CD4-positive, alpha-beta T cell treated with Interleukin-4 for 1 hour (primary cell): Measurements from ENCODE around the gene HS3ST1.

Source experiments
- DNase-seq, 2 donors: peaks; one replicate each; pipeline ENCODE4 v3.0.0-alpha.2; 2020 to 2022

The HS3ST1 gene

GRCh38 chr4:11430536-11430935 lies 1.8 kb upstream of the HS3ST1 start:
- DNase-seq = no peak

GRCh38 chr4:11429699-11430045 lies 978 bp upstream of the HS3ST1 start:
- DNase-seq = no peak

DNA sequence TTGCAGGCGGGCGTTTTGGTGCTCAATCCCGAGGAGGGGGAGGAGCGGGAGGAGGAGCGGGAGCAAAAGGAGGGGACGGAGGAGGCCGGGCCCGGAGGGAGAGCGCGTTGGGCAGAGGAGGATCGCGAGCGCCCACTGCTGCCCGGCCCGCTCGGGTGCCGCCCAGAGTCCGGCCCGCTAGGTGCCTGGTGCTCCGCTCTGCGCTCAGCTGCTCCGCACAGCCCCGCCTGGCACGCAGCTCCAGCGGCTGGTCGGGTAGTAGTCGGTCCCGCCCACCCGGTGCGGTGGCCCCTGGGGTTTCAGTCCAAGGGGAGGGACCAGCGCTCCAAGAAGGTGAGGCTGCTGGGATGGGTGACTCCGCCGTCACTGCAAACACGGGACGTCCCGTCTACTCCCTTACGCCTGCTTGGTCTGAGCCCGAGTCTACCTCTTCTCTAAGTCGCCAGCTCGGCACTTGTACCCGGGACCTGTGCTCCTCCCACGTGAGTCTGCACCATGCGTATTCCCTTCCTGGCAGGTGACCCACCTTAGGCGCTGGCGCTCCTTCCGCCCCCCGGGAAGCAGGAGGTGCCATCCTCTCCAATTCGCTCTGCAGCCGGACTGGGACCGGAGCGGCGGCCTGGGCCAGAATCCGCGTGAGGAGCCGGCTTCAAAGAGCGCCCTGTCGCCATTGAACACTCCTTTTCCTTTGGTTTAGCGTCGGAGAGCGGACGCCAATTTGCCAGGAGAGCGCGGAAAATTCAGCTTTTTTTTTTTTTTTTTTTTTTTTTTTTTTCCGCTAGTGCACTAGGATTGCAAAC lies 405 bp upstream of the HS3ST1 start:
- peak; percentile 9 to 66 for DNase-seq

- no peak for DNase-seq
Observed at GRCh38 chr4:11427121-11427996, 1.3 kb downstream of the HS3ST1 start.

GRCh38 chr4:11426731-11427120 lies 2.0 kb downstream of the HS3ST1 start:
- no peak for DNase-seq

- DNase-seq = no peak
Observed at GRCh38 chr4:11426003-11426402, 2.7 kb downstream of the HS3ST1 start.

DNA sequence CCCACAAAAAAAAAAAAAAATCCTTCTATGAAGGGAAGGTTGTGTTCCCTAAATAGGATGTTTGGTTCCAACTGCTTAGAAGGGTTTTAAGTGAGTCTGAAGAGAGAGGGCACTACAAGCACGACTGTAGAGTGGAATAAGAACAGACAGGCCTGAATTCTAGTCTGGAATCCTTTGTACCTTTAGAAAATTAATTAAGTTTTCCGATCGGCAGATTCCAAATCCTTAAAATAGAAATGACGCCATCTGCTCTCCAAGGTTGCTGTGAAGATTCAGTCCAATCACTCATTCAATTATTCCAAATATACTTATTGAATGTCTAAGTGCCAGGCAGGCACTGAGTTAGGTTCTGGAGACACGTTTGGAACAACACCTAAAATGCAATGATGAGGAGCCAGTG lies 3.8 kb downstream of the HS3ST1 start:
- no peak for DNase-seq

DNA sequence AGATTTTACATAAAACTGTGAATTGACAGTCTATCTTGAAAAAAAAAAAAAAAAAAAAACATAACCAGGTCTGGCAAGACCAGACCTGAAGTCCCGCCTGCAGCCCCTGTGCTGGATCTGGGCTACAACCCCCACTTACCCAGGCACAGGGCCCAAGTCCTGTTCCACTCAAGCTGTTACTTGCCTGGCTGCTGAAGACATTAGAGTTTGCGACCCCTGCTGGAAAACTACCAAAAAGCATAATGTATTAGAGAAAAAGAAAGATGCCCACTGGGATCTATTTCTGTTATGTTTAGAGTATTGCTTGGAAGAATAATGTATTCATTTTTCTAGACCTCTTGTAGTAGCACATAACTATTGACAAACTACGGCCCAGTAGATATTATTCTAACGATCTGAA lies 4.7 kb downstream of the HS3ST1 start:
- DNase-seq = peak; percentile 27 to 34

DNA sequence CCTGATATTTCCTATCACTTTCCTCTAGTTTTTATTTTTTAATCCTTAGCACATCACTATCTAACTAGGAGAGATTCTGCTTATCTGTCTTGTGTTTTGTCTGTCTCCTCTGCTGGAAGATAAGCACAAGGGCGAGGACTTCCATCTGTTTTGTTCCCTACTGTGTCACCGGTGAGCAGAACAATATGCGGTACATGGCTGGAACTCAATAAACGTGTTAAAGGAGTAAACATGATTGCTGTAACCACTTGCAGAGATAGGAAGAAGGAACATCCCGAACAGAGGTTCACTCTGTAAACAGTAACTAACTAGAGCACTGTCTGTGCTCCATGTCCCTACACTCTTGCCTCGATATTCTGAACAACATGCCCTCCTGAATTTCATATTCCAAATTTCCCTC lies 5.2 kb downstream of the HS3ST1 start:
- no peak for DNase-seq

DNA sequence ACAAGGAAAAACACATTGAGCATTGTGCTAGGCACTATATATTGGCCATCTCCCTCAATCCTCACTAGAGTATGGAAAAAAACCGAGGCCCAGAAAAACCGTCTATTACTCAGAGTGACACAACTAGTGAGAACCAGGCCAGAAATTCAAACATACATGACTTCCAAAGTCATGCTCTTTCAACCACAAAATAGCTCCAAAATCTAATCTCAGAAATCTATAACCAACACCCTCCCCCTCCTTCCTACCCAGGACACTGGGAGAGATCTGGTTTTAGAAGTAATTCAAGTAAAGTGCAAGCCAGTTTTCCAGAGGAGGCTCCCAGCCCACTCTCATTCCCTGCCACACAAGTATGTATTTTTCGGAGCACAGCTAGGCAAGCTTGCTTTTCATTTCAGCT lies 7.6 kb downstream of the HS3ST1 start:
- DNase-seq = no peak

DNA sequence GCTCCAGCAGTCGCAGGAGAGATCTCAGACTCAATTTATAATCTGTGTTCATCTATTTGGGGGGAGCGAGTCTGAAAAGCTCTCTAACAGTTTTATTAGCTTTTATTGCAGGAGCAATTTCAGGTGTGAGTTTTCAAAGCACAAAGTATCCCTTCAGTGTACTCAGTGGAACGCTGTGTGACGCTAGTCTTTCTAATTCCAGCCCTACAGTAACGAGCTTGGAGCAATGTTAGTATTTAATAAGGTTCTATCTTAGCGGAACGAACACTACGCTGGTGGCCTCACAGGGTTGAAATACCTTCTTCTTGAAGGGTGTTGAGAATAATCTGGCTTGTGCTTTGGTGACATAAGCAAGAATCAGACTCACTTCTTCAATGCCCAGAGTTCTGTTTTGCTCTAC lies 8.4 kb downstream of the HS3ST1 start:
- DNase-seq = no peak

- DNase-seq = peak in 1 of 2 donors; percentile 13
Observed at GRCh38 chr4:11418610-11419009, 10.1 kb downstream of the HS3ST1 start.

DNA sequence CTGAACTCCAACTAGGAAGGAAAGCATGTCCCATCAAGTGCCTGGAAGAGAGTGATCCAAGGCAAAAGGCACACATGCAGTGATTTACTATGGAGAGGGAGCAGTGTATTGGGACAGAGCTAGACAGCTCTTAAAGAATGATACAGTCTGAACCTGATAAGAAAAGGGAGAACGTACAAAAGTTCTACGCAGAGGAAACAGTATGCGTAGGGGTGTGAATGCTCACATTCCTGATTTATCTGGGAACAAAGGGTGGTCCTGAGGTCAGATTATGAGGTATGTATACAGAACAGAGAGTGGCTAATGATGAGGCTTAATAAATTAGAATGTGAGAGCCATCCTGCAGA lies 12.0 kb downstream of the HS3ST1 start:
- no peak for DNase-seq

- no peak for DNase-seq
Observed at GRCh38 chr4:11416071-11416766, 12.5 kb downstream of the HS3ST1 start.

GRCh38 chr4:11415409-11416070 lies 13.2 kb downstream of the HS3ST1 start:
- DNase-seq = no peak

DNA sequence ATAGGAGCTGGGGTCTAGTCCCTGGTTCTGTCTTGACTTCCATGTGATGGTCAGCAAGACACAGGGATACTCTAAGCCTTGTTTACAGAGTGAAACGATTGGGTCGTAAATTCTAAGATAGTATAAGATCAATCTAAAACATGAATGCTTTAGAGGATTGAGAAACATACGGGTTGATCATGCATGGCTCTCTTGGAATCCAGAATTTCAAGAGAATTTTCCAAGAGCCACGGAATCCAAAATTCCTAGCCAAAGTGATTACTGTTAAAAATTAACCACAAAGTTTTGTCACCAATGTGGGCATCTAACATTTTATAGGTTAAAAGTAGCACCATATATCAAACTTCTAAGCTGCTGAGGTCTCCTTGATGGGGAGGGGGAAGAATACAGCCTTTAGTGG lies 16.5 kb downstream of the HS3ST1 start:
- DNase-seq = no peak

- no peak for DNase-seq
Observed at GRCh38 chr4:11409632-11410031, 19.1 kb downstream of the HS3ST1 start.

- no peak for DNase-seq
Observed at GRCh38 chr4:11408233-11408967, 20.3 kb downstream of the HS3ST1 start.

- DNase-seq = no peak
Observed at GRCh38 chr4:11407551-11407950, 21.1 kb downstream of the HS3ST1 start.

DNA sequence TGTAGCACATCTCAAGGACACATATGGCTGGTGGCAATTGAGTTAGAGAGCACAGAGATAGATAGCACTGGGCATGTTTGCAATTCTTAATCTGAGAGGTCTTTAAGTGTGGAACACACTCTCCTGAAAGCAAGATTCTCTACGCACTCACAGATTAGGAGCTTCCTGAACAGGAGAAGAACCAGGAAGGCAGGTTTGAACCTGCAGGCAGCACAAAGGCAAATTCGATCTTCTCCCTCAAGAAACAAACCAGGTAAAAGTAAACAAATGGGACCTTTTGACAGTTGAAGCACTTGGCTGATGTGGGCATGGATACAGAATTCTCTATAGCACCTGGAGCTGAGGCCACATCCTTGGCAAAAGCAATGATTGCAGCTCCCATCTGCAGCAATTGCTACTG lies 24.3 kb downstream of the HS3ST1 start:
- no peak for DNase-seq

- DNase-seq = no peak
Observed at GRCh38 chr4:11402192-11402591, 26.5 kb downstream of the HS3ST1 start.

DNA sequence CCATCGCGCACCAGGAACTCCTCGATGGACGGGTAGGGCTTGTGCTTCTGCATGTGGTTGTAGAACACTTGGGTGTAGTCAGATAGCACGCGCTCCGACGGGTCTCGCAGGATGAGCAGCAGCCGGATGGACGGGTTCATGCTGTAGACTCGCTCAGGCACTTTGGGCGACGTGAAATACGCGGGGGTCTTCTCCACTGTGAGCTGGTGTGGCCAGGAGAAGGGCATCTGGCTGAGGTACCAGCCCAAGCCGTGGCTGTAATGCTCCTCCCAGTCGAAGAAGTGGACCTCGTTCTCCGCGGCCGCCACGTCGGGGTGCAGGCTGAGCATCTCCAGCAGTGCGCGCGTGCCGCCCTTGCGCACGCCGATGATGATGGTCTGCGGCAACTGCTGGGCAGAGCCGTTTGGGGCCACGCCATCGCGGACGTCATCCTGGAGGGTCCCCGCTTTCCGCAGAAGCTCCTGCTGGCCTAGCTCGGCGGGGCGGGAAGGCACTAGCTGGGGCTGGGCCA lies 29.2 kb downstream of the HS3ST1 start:
- no peak for DNase-seq
